ENCODE data around the gene EPHB1.

- no peak for TF ChIP-seq POLR2A (IDR thresholded peaks at IDR 0.05)
- no peak for TF ChIP-seq CTCF (IDR thresholded peaks at IDR 0.05)
- no peak for TF ChIP-seq EP300 (IDR thresholded peaks at IDR 0.05; ENCODE audit: low read depth)
Observed at GRCh38 chr3:135218782-135219181, 423.7 kb downstream of the EPHB1 start.

Data from transverse colon (tissue), 3 donors.